GM18505 (cell line): ENCODE data around the gene CGNL1.

ENCODE experiments used
- ATAC-seq: cut with Tn5 transposase; IDR thresholded peaks from one replicate; pipeline ENCODE4 v1.9.1; 2021; ENCODE audit not compliant: unreplicated experiment
- POLR2A ChIP-seq: IDR thresholded peaks from 4 replicates; pipeline ENCODE4 v1.6.1; 2011; ENCODE audit warnings: borderline replicate concordance; ENCODE audit not compliant: insufficient read depth, insufficient read length; ENCODE audit errors: extremely low read depth

CGNL1 gene

DNA sequence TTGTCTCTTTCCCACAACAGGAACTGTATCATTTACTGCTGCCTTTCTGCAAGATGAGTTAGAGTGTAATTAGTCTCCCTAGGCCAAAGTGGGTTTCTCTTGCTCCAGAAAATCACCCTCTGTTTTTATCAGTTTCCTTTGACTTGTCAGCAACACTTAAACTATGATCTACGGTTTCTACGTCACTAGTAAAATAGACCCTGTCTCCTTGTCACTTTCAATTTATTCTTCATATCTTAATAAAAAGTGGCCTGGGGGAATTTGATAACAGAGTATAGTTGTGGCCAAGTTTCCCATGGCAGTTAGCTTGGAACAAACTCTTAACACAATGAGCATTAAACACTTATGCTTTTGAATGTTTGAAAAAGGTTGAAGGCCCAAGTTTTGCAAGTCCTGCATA is 79.6 kb downstream of the CGNL1 start:
- no peak for TF ChIP-seq POLR2A
- no peak for ATAC-seq

DNA sequence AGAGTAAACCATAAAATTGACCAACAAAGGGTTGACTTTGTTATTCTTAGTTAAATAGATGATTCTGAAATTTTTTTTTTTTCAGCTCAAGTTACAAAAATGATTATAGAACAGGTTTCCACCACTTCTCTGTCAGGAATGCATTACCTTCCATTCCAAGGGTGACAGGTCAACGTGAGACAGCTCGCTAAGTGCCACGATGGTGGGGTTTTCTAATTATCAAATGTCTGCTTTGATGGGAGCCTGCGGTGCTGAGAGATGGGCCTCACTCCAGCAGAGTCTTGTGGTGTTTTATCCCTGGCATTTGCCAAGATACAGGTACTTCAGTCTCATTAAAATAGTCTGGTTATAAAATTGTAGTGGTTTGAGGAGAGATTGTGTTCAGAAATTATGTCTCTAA is 80.3 kb downstream of the CGNL1 start:
- no peak for ATAC-seq
- no peak for TF ChIP-seq POLR2A

DNA sequence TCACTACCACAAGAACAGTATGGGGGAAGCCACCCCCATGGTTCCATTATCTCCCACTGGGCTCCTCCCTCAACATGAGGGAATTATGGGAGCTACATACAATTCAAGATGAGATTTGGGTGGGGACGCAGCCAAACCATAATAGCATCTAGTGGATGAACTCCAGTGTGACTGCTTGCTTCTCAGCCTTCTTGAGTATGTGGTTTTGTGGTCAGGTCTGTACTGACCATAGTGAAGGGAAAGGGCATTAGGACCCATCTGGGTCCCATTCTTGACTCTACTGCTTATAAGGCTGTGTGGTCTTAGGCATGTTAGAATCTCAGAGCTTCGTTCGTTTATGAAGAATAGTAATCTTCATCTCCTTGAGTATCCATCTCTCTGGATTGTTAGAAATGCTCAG is 81.4 kb downstream of the CGNL1 start:
- TF ChIP-seq POLR2A, result no peak
- no peak for ATAC-seq

DNA sequence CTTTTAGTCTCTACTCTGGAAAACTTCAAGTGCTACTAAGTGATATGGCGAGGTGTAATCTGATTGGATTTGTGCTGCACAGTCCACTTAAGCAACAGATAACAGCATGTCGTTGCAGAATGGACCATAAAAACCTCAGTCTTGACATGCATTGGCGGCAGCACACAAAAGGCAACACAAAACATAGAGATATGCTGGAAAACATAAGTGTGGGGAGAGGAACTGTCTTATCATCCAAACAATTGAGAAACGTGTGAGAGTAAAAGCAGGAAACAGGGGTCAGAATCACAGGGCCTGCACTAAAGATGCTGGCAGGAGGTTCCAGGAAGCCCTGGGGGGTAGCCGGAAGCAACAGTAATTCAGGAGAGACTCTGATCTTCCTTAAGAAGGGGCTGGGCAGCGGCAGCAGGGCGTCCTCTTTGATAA is 82.1 kb downstream of the CGNL1 start:
- ATAC-seq, result no peak
- no peak for TF ChIP-seq POLR2A

DNA sequence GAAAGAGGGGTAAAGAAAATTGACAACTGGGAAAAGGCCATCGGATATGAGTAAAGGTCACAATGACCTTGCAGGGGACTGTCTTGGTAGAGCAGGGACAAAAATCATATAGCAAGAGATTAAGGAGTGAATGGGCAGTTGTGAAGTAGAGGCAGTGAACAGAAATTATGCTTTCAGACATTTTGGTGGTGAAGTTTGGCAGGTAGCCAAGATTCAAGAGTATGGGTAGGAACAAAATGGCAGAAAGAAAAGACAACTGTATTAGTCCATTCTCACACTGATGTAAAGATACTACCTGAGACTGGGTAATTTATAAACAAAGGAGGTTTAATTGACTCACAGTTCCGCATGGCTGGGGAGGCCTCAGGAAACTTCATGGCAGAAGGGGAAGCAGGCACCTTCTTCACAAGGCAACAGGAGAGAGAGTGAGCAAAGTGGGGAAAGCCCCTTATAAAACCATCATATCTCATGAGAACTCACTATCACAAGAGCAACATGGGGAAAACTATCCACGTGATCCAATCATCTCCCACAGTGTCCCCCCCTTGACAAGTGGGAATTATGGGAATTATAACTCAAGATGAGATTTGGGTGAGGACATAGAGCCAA is 84.0 kb downstream of the CGNL1 start:
- no peak for TF ChIP-seq POLR2A
- ATAC-seq, result no peak

DNA sequence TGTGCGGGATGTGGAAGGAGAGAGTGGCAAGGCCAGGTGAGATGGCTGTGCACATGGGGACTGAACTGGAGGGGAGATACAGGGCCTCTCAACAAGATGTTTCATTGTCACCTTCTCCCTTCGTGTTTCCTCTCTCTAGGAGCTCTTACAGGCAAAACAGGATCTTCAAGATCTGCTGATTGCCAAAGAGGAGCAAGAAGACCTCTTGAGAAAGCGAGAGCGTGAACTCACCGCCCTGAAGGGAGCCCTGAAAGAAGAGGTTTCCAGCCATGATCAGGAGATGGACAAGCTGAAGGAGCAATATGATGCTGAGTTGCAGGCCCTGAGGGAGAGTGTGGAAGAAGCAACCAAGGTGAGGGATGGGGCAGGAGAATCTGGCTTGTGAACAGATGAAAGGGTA is 85.2 kb downstream of the CGNL1 start:
- no peak for TF ChIP-seq POLR2A
- no peak for ATAC-seq

DNA sequence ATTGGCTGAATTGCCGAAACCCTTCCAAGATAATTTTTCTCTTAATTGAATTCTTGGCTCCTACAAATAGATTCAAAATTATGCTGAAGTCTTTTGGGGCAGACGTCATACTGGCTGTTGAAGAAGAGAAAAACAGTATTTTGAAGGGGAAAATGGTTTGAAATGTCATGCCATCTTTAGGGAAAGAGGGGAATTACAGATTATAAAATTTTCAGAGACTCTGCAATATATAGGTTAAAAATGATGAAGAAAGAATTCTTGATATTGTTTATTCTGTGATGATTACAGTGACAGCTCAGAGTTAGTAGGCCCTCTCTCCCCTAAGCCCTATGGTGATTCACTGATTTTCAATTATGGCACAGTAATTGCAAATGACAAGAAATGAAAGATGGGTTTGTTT is 86.1 kb downstream of the CGNL1 start:
- TF ChIP-seq POLR2A, result no peak
- ATAC-seq, result no peak

DNA sequence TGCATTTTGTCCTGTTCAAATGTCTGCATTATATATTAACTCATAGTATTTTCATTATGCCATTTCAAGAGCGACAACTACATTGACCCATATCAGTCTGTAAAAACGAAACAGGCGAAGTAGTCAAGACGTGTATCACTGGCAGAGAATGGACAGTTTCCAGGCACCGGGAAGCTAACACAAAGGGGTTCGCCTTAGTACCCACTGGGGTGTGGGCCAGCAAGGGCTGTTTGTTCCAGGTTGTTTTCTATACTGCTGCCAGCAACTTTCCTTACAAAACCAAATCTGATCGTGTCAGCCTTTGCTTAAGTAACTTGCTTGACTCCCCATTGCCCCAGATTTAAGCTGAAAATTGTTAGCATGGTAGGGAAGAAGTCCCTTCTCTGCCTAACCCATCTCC is 87.1 kb downstream of the CGNL1 start:
- no peak for ATAC-seq
- TF ChIP-seq POLR2A, result no peak

DNA sequence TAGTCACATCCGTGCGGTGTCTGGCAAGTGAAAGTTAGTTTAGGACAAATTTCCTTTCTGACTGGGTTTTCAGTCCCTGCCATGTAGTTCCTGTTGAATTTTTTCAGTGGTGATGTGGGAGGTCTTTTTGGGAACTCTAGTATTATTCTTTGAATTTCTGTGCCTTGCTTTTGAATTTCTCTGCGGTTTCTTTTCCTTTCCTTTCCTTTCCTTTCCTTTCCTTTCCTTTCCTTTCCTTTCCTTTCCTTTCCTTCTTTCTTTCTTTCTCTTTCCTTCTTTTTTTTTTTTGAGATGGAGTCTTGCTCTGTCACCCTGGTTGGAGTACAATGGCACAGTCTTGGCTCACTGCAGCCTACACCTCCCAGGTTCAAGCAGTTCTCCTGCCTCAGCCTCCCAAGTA is 88.2 kb downstream of the CGNL1 start:
- TF ChIP-seq POLR2A, result no peak
- ATAC-seq, result no peak

DNA sequence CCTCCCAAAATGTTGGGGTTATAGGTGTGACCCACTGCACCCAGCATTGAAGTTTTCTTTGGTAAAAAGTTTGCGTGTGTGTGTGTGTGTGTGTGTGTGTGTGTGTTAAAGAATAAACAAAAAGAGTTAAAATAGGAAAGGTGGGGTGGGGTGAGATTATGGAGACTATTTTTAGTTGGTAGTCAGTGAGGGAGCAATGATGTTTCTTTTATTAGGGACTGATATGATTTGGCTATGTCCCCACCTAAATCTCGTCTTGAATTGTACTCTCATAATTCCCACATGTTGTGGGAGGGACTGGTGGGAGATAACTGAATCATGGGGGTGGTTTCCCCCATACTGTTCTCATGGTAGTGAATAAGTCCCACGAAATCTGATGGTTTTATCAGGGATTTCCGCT is 92.2 kb downstream of the CGNL1 start:
- ATAC-seq, result no peak
- TF ChIP-seq POLR2A, result no peak

DNA sequence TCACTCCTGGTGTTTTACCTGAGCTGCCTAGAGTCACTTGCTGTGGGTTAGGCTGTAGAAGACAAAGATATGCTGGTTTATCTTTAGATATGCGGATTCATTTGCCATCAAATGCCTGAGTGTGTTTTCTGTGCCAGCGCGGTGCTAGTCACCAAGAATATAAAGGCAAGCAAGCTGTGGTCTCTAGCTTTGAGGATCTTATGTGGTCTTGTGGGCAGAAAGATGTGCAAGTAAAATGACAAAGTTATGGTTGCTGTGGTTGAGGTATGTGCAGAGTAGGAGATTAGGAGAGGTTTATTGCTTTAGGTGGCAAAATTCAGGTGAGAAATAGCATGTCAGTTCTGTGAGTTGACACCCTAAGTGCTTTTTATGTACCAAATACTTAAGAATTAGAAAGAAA is 94.2 kb downstream of the CGNL1 start:
- TF ChIP-seq POLR2A, result no peak
- ATAC-seq, result no peak

DNA sequence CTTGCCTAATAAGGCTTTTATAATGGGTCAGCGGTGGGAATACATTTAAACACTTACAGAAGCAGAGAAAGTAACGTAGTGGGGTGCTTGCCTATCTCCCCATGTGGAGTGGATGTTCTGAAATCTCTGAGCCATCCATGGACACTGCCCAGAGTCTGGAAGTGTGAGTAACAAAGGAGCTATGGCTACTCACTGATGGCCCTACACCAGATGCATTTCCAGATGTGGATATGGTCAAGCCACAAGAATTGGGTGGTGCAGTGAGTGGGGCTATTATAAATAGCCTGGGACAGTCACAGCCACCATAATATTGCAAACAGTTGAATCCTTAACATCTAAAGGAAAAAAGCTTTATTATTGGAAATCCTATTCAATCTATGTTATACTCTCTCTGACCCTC is 96.6 kb downstream of the CGNL1 start:
- no peak for TF ChIP-seq POLR2A

DNA sequence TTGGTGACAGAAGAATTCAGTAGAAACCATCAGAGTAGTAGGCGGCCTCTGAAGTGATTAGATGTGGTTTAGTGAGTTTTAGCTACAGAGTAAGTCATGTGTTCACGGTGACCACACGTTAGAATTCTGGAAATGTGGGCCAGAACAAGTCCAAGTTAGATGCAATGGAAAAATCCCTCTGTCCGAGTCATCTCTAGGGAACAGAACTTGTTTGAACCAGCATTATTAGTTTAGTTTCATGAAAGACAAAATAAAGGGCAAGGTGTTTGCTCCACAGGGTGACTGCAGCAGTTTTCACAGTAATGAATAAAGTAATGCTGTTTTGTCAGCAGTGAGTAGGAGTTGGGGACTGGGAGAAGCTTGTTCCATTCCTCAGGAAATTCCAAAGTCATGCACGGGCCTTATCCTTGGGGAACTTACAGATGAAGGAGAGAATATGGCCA is 100.2 kb downstream of the CGNL1 start:
- no peak for TF ChIP-seq POLR2A
- ATAC-seq, result no peak

More for the DNA sequence above, 96.6 kb downstream of the CGNL1 start:
- ATAC-seq, result no peak

DNA sequence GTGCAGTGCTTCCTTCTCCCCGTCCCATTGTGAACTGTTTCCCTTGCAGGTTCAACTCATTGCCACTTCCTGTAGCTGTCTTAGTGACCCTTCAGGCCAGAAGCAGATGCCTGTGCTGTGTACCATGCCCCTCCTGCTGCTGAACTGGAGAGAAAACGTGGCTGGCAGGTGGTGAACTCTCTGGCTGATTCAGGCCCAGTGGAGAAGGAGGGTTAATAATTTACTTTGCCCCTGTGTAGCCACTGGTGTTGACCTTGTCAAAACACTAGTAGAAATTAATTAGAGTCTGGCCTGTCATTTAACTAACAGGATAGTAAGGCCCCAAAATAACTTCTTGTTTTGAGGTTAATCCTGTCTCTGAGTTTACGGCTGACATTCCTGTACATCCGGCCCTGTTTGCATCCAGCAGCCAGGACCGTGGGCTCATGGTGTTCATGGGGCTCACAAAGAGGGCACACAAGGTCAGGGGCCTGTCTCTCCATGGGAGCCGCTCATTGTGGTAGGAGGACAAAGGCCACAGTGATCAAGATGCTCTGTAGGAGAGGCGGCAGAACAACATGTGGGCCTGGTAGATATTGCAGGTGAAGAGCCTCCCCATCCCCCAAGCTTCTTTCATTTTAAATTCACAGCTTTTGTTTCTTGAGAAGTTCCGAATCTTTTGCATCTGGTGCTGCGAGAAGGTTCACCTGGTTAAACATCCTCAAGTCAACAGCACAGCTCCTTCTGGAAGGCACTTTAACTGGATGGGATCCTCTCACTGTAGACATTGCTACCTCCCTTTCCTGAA is 101.6 kb downstream of the CGNL1 start:
- ATAC-seq, result peak; percentile 66
- no peak for TF ChIP-seq POLR2A
